RWPE2 (cell line): Measurements from ENCODE around the gene ACTL8.

Experiments
- ATAC-seq: fragments of 200-7000 bp; cut with Tn5 transposase; 3 replicates; pipeline ENCODE4 v1.9.1; 2021; ENCODE audit warnings: low read depth
- DNase-seq: peaks from one replicate; pipeline ENCODE4 v3.0.0-alpha.2; 2020; ENCODE audit warnings: low spot score
- H3K27ac ChIP-seq: fragments of 450-650 bp; 2 replicates; pipeline ENCODE4 v1.5.1; 2017; ENCODE audit warnings: mild to moderate bottlenecking; ENCODE audit not compliant: poor library complexity, severe bottlenecking
- H3K27me3 ChIP-seq: fragments of 250-450 bp; sonication (Bioruptor Pico); 2 replicates; pipeline ENCODE4 v1.5.1; 2021; ENCODE audit warnings: mild to moderate bottlenecking, moderate library complexity; ENCODE audit not compliant: insufficient read depth, poor library complexity, severe bottlenecking
- H3K36me3 ChIP-seq: fragments of 250-450 bp; sonication (Bioruptor Pico); 2 replicates; pipeline ENCODE4 v1.5.1; 2020; ENCODE audit warnings: low read depth, mild to moderate bottlenecking, moderate library complexity
- H3K4me1 ChIP-seq: fragments of 250-450 bp; sonication (Bioruptor Pico); 2 replicates; pipeline ENCODE4 v1.5.1; 2021; ENCODE audit warnings: mild to moderate bottlenecking, moderate library complexity; ENCODE audit not compliant: insufficient read depth, poor library complexity, severe bottlenecking
- H3K4me3 ChIP-seq: fragments of 250-450 bp; sonication (Bioruptor Pico); 2 replicates; pipeline ENCODE4 v1.5.1; 2021; ENCODE audit warnings: mild to moderate bottlenecking, moderate library complexity; ENCODE audit not compliant: severe bottlenecking
- H3K9me3 ChIP-seq: fragments of 250-450 bp; sonication (Bioruptor Pico); 2 replicates; pipeline ENCODE4 v1.5.1; 2021; ENCODE audit warnings: mild to moderate bottlenecking, moderate library complexity; ENCODE audit not compliant: severe bottlenecking
- TF ChIP-seq, protein P1 (sequence below): fragments of 450-650 bp; IDR thresholded peaks from one replicate; pipeline ENCODE4 v1.5.1; 2017; ENCODE audit warnings: mild to moderate bottlenecking, moderate library complexity; ENCODE audit not compliant: poor library complexity, severe bottlenecking

ACTL8 gene

DNA sequence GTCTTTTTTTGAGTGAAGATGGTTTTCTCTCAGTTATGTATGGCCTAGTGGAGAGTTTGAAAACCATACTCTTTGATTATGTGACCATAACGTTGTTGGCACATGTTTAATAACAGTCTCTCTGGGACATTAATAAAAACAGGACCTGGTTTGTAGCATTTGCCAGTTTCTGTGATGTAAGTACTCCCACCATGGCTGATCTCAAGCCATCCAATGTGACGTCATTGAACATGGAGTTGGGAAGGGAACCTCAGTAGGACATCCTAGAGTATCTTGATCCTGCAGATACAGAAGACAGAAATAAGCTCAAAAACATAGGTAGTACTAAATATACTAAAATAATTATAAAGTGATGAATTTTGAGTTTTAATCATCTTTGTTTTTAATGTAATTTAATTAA, 107.0 kb downstream of the ACTL8 start:
- no peaks in the 10 kb centered on the region for H3K9me3 ChIP-seq
- no peaks in the 10 kb centered on the region for H3K27me3 ChIP-seq
- H3K27ac ChIP-seq: no peak overlapping the region
- H3K4me3 ChIP-seq: no peak overlapping the region
- ATAC-seq (no peak), DNase-seq (no peak)
- H3K4me1 ChIP-seq: peaks cover 17% of the 10 kb centered on the region
- H3K36me3 ChIP-seq: no peaks in the 10 kb centered on the region
- TF ChIP-seq, protein P1, sequence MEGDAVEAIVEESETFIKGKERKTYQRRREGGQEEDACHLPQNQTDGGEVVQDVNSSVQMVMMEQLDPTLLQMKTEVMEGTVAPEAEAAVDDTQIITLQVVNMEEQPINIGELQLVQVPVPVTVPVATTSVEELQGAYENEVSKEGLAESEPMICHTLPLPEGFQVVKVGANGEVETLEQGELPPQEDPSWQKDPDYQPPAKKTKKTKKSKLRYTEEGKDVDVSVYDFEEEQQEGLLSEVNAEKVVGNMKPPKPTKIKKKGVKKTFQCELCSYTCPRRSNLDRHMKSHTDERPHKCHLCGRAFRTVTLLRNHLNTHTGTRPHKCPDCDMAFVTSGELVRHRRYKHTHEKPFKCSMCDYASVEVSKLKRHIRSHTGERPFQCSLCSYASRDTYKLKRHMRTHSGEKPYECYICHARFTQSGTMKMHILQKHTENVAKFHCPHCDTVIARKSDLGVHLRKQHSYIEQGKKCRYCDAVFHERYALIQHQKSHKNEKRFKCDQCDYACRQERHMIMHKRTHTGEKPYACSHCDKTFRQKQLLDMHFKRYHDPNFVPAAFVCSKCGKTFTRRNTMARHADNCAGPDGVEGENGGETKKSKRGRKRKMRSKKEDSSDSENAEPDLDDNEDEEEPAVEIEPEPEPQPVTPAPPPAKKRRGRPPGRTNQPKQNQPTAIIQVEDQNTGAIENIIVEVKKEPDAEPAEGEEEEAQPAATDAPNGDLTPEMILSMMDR: no peak

DNA sequence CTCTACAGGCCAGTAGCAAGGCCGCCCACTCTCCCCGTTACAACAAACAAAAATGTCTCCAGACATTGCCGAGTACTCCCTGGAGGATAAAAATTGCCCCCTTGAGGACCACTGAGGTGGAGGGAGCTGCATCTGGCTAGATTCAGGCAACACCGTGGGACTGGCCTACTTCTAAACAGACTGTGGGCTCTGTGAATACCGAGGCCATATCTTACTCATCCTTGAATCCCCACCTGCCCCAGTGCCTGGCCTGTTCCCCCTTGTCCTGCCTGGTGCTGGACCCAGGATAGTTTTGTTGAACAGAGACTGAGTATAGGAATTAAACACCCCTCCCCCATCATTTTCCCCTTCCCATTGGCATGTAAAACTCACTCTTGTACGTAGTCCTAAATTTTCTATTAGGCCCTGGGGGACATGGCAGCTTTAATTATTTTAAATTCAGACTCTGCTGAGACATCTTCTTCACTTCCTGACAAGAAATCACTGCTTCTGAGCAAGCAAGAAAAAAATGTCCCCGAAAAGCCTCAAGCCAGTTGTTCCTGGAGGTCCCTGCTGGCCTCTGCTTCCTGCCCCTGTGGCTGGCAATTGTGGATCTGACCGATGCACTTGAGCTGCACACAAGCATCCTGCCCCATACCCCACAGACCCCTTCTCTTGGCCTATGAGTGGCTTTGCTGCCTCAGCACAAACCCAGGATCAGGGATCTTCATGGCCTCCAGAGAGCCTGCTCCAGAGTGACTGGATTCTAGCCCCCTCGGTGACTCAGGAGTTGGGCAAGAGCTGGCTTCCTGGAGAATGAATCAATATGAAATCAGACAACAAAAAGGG, 111.0 kb downstream of the ACTL8 start:
- Histone ChIP-seq H3K9me3 (no peaks in the 10 kb centered on the region), H3K27me3 (no peaks in the 10 kb centered on the region), H3K27ac (peak overlapping the region; percentile 91), H3K36me3 (no peaks in the 10 kb centered on the region), H3K4me3 (no peak overlapping the region), H3K4me1 (peaks cover 17% of the 10 kb centered on the region)
- DNase-seq: peak; percentile 79
- TF ChIP-seq, protein P1: no peak
- peak; percentile 98 for ATAC-seq

DNA sequence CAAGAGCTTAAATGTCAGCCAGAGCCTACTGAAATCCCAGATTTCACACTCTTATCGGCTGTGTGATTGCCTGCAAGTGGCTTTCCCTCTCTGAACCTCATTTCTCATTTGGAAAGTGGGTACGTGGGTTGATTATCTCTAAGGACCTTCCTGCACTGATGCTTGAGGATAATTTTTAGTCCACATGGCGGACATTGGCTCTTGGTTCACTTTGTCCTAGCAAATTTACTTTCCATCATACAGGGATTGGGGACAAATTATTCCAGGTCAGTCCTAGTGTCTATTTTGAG, 111.6 kb downstream of the ACTL8 start:
- Histone ChIP-seq H3K27ac (peak overlapping the region; percentile 91), H3K4me3 (no peak overlapping the region), H3K36me3 (no peaks in the 10 kb centered on the region), H3K4me1 (peaks cover 17% of the 10 kb centered on the region), H3K27me3 (no peaks in the 10 kb centered on the region), H3K9me3 (no peaks in the 10 kb centered on the region)
- ATAC-seq (no peak), DNase-seq (no peak)
- TF ChIP-seq, protein P1: no peak

DNA sequence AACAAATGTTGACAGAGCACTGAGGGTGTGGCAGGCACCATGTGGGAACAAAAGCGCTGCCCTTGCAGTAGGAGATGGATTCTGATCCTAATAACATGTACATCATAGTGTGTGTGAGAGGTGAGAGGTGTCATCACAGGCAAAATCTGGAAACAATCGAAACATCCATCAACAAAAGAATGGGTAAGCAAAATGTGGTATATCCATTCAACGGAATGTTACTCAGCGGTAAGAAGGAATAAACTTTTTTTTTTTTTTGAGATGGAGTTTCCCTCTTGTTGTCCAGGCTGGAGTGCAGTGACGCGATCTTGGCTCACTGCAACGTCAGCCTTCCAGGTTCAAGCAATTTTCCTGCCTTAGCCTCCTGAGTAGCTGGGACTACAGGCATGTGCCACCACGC, 112.3 kb downstream of the ACTL8 start:
- no peak for ATAC-seq
- no peak overlapping the region for H3K4me3 ChIP-seq
- peaks cover 14% of the 10 kb centered on the region for H3K4me1 ChIP-seq
- DNase-seq: peak; percentile 18
- H3K27me3 ChIP-seq: no peaks in the 10 kb centered on the region
- no peaks in the 10 kb centered on the region for H3K36me3 ChIP-seq
- TF ChIP-seq, protein P1: no peak
- H3K9me3 ChIP-seq: no peaks in the 10 kb centered on the region
- no peak overlapping the region for H3K27ac ChIP-seq

DNA sequence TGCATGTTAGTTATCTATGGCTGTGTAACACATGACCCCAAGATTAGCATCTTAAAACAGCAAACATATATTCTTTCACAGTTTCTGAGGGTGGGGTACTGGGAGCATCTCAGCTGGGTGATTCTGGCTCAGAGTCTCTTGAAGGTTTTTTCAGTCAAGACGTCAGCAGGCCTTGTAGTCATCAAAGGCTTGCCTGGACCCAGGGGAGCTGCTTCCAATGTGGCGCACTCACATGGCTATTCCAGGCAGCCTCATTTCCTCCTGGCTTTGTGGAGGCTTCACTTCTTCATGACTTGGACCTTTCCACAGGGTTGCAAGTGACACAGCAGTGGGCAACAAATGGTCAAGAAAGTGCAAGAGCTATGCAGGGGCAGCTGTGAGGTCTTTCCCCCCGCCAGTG, 114.7 kb downstream of the ACTL8 start:
- Histone ChIP-seq H3K27ac (no peak overlapping the region), H3K27me3 (no peaks in the 10 kb centered on the region), H3K4me3 (no peak overlapping the region), H3K36me3 (no peaks in the 10 kb centered on the region), H3K9me3 (no peaks in the 10 kb centered on the region), H3K4me1 (peaks cover 32% of the 10 kb centered on the region)
- DNase-seq (no peak), ATAC-seq (no peak)
- TF ChIP-seq, protein P1: no peak
